Amygdala (tissue), 56 donors: ENCODE results near the gene HLA-F.

Experiments used
- DNase-seq, 56 donors: peaks; one replicate each; lab custom pipeline; 2025; lab: John Stamatoyannopoulos, UW

Gene HLA-F

DNA sequence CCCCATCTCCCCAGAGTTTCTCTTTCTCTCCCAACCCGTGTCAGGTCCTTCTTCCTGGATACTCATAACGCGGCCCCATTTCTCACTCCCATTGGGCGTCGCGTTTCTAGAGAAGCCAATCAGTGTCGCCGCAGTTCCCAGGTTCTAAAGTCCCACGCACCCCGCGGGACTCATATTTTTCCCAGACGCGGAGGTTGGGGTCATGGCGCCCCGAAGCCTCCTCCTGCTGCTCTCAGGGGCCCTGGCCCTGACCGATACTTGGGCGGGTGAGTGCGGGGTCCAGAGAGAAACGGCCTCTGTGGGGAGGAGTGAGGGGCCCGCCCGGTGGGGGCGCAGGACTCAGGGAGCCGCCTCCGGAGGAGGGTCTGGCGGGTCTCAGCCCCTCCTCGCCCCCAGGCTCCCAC lies at the start of gene HLA-F:
TSS of gene HLA-F (plus strand) at position 173 of the 404 bp plus-strand sequence. CDS start at position 203, 30 bp downstream.
- DNase-seq: peak in 53 of 56 donors; percentile 23 to 88 (median 66)

GRCh38 chr6:29674008-29674407 lies 49.2 kb upstream of the HLA-F start:
- no peak for DNase-seq

GRCh38 chr6:29675561-29675960 lies 47.7 kb upstream of the HLA-F start:
- DNase-seq: no peak

DNA sequence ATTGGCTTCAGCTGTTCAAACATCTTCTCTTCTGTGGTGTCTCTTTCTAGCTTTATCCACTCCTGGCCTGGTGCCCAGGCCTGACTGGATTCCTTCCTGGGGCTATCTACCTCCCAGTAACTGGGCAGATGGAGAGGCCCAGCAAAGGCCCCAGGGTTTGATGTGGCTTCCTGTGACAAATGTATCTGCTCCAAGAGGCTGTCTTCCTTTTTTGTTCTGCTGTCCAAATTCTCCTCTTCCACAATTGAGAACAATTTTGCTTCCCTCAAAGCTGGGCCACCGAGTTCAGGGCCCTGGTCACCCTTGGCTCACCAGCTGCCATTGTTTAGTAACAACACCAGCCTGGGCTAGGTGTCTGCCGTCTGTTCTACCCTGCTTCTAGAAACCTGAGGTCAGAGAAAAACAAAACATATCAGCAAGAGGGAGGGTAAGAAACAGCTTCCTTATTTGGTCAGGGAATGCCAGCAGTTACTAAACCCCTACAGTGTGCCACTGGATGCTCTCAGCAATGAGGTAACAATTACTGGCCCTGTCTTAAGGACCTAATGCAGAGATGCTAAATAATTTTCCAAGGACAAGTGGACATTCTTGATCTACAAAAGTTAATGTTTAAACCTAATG lies 46.1 kb upstream of the HLA-F start:
- DNase-seq: no peak

DNA sequence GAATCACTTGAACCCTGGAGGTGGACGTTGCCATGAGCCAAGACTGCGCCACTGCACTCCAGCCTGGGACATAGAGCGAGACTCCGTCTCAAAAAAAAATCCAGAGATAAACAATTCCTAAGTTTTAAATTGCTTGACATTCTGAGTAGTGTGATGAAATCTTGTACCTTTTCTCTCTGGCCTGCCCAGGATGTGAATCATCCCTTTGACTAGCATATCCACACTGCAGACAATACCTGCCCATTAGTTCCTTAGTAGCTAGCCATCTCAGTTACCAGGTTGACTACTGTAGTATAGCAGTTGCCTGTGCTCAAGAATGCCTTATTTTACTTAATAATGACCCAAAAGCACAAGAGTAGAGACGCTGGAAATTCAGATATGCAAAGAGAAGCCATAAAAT lies 45.1 kb upstream of the HLA-F start:
- DNase-seq: no peak

GRCh38 chr6:29679962-29680361 lies 43.3 kb upstream of the HLA-F start:
- no peak for DNase-seq

GRCh38 chr6:29680416-29680815 lies 42.8 kb upstream of the HLA-F start:
- DNase-seq: no peak

DNA sequence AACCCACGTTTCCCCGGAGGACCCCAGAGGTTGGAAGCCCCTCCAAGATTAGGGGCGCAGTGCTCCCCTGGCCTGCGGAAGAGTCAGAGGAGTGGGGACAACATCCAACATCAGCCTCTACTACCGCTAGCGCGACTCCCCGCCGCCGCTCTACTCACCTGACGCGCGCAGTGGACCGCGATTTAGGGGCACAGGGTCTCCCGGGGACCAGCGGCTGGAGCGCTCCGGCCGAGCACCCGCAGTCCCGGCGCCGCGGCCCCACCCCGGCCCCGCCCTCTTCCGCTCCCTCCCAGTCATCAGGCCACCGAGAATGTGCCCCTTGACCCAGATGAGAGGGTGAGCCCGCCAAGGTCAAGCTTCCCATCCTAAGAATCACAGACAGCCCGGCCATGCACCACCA lies 42.3 kb upstream of the HLA-F start, which contains the start of gene ZFP57:
TSS of gene ZFP57 (minus strand) at position 249 of the 400 bp plus-strand sequence. CDS start 4,149 bp downstream, outside the sequence.
- DNase-seq: no peak

GRCh38 chr6:29681811-29682210 lies 41.4 kb upstream of the HLA-F start:
- DNase-seq: no peak

GRCh38 chr6:29685718-29686326 lies 37.4 kb upstream of the HLA-F start:
- peak in 15 of 56 donors; percentile 5 to 63 (median 26) for DNase-seq

- DNase-seq: no peak
These were observed 28.6 kb upstream of the HLA-F start for GRCh38 chr6:29694637-29695036.

- peak in 13 of 56 donors; percentile 2 to 65 (median 13) for DNase-seq
These were observed 26.8 kb upstream of the HLA-F start for GRCh38 chr6:29696147-29697125.

DNA sequence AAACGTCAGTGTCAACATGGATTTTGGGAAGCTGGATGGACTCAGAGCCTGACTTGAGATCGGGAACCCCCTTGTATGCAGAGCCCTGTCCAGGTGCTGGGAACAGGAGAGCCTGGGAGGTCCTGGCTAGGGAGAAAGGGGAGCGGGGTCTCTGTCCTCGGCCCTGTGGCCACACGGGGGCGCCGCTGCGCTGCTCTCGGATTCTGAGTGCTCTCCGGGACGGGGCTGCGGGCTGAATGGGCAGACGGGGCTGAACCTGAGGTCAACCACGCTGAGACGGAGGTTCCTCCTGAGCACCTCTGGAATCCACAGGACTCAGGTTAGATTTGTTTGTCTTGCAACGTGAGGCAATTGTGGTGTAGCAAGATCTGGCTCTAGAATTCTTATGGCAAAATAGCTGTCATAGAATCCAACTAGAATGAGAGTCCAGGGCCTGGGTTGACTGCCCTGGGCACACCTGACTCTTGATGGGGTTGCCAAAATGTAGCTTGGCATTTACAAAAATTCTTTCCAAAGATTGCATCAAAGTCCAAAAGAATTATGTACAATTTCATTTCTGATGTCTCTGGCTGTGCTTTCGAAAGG lies 20.6 kb upstream of the HLA-F start:
- peak in 15 of 56 donors; percentile 3 to 69 (median 14) for DNase-seq

DNA sequence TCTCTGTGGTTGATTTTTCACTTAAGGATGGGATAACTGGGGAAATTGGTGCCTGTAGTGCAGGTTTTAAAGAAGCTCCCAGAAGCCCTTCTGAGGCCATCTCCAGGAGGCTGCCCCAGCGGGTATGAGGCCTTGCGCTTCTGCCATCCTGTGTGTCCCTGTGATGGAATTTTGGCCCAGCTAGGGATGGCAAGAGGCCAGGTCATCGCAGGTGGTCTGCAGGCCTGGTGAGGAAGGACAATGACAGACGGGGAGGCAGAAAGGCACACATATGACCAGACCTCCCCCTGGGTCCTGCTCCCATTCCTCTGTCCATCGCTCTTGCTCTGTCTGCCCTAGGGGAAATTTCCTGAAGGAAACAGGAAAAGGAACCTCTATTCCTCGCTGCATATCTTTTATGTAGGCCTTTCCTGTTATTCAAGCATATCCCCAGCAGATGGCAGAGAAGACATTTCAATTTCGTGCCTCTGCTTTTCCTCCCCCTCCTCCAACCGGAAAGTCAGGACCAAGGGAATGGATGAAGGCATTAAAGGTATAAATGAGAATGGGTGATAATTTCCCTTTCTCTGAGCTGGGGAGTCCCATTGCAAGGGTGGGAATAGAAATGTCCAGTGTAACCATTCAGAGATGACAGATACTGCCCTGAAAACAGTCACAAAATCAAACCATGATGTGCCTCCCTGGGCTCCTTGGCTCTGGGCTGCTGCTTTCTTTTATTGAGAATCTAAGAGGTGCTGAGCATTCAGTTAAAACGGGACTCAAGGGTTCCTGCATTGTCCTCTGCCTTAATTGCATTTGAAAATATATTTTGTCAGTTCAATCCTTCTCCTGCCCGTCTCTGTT lies 17.6 kb upstream of the HLA-F start:
- DNase-seq: peak in 19 of 56 donors; percentile 3 to 50 (median 15)

GRCh38 chr6:29708432-29709179 lies 14.6 kb upstream of the HLA-F start:
- DNase-seq: no peak

DNA sequence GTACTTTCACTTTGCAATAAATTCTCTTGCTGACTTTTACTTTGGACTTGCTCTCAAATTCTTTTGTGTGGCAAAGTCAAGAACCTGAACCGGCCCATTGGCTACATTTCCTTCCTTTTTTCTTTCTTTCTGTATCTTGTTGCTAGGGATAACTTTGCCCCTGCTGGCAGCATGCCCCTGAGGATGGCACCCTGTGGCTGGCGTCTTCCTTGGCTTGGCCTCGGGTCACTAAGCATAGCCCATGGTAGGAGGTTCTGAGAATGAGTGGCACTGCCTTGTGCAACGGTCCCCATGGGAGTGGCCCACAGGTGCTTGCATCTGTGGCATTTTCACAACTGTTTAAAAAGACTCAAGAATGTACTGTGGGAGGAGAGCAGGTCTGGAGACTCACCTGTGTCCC lies 14.0 kb upstream of the HLA-F start:
- no peak for DNase-seq

GRCh38 chr6:29710281-29710941 lies 12.8 kb upstream of the HLA-F start:
- DNase-seq: no peak

GRCh38 chr6:29720863-29721262 lies 2.4 kb upstream of the HLA-F start:
- no peak for DNase-seq
